GM19455 (cell line): ENCODE results near the gene GAB2.

ENCODE experiments used
- ATAC-seq: cut with Tn5 transposase; IDR thresholded peaks from one replicate; pipeline ENCODE4 v1.9.1; 2021; ENCODE audit not compliant: unreplicated experiment

GAB2 gene

GRCh38 chr11:78212586-78213371 is 204.8 kb downstream of the GAB2 start:
- no peak for ATAC-seq

DNA sequence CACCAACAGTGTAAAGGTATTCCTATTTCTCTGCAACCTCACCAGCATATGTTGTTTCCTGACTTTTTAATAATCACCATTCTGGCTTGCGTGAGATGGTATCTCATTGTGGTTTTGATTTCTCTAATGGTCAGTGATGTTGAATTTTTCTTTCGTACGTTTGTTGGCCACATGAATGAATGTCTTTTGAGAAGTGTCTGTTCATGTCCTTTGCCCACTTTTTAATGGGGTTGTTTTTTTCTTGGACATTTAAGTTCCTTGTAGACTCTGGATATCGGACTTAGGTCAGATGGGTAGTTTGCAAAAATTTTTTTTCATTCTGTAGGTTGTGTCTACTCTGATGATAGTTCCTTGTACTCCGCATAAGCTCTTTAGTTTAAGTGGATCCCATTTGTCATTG is 206.1 kb downstream of the GAB2 start:
- ATAC-seq, result no peak

- ATAC-seq, result no peak
Measured at GRCh38 chr11:78210000-78210608, 207.5 kb downstream of the GAB2 start.

GRCh38 chr11:78209478-78209877 is 208.1 kb downstream of the GAB2 start:
- ATAC-seq, result no peak

DNA sequence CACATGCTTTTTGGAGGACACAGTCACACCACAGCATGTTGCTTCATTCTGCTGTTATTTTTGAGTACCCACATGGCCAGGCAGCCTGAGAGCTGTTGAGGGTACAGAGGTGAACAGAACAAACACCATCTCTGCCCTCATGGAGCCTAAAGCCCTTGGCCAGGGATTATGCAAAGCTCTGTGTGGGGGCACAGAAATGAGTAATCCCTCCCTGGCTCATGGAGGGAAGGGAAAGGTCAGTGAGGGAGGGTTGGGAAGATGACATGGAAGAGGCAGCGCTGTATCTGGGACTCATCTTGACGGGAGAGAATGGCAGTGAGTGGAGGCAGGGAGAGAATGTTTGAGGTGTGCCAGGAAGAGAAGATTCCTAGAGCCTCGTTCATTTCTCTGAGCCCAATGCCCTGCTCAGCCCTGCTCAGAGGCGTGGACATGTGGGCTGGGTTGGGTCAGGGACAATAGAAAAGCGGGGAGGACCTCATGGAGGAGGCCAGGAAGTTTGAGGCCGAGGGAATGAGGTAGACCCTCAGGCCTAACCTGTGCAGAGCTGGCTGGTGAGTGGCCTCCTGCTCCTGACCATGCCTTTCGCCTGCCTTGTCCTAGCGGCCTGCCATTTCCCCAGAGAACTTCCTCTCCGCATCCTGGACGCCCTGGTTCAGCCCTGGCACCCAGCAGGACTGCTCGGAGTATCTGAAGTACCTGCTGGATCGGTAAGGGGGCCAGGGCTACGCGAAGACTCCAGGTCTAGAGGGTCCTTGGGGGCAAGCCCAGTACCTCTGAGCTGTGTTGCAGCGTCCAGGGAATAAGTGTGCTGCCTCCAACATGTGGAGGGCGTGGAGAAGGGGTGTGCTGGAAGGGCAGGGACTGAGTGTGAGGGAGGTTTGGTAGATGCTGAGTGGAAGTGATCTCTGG is 209.1 kb downstream of the GAB2 start:
- ATAC-seq, result no peak

GRCh38 chr11:78207532-78208256 is 209.9 kb downstream of the GAB2 start:
- ATAC-seq, result no peak

DNA sequence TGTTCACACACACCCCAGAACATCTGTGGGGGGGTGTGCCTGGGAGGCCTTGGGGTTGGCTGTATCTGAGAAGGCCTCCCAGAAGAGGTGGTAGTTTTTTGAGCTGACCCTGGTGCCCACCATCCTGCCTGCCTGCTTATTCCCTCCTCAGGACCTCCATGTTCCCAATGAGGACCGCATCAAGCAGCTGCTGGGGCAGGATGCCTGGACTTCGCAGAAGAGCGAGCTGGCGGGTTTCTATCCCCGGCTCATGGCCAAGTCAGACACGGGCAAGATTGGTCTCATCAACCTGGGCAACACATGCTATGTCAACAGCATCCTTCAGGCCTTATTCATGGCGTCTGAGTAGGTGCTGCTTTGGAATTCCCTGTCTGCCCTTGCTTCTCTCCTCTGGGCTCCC is 211.9 kb downstream of the GAB2 start:
- no peak for ATAC-seq

GRCh38 chr11:78205256-78205655 is 212.4 kb downstream of the GAB2 start:
- ATAC-seq, result no peak

DNA sequence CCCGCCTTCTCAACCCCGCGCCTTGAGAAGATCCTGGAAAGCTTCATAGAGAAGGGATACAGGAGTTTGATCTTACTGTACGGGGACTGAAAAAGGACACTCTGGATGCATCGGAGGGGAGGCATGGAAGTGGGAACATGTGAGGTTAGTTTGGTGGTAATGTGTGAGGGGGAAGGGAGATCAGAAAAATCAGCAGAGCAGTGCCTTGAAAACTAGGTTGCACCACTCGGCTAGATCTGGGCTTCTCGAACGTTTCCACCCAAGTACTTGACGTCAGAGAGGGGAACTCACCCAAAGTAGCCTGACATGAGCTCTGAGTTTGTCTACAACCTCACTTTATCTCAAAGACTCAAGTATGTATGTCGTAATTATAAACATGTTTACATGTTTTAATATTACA is 214.4 kb downstream of the GAB2 start:
- no peak for ATAC-seq

- no peak for ATAC-seq
Measured at GRCh38 chr11:78202733-78203167, 214.9 kb downstream of the GAB2 start.

DNA sequence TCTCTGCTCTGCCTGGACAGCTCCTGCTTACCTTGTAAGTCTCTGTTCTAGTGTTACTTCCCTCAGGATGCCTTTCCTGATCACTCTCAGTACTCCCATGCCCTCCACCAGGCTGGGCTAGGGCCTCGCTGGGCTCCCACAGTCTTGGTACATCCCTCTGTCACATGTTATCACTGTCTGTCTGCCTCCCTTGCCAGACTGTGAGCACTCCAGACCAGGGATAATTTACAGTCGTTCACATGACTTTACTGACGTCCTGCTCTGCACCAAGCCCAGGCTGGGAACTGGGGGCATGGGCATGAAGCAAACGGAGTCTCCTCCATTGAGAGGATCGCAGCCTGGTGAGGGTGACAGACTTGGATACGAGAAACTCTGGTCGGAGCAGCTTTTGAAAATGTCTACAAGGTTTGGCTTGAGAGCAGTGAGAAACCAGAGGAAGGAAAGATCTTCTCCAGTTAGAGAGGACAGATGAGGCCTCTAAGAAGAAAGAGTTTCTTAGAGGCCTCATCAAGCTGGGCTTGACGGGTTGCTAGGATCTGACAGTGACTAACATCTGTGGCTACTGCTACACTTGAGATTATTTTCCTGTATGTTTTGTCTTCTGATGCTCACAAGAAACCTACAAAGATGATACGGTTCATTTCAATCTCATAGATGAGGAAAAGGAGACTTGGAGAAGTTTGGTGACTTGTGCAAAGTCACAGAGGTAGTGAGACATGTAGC is 216.4 kb downstream of the GAB2 start:
- ATAC-seq, result no peak

DNA sequence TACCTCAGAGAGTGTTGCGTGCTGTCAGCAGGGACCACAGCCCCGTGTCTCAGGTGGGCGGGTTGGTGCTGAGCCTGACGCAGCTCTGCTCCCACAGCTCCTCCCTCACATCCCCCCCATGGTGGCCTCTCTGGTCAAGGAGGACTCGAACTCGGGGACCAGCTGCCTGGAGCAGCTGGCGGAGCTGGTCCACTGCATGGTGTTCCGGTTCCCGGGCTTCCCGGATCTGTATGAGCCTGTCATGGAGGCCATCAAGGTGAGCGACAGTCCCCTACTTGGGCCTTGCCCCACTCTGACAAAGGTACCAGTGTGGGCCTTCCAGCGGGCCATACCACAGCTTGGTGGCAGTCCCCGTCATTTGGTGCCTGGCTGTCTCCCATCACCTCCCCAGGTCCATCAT is 217.1 kb downstream of the GAB2 start:
- no peak for ATAC-seq

GRCh38 chr11:78200061-78200460 is 217.6 kb downstream of the GAB2 start:
- no peak for ATAC-seq

- ATAC-seq, result no peak
Measured at GRCh38 chr11:78199653-78200015, 218.0 kb downstream of the GAB2 start.

- no peak for ATAC-seq
Measured at GRCh38 chr11:78199015-78199652, 218.5 kb downstream of the GAB2 start.

GRCh38 chr11:78197816-78198215 is 219.8 kb downstream of the GAB2 start:
- no peak for ATAC-seq

- ATAC-seq, result no peak
Measured at GRCh38 chr11:78196661-78197091, 220.9 kb downstream of the GAB2 start.

DNA sequence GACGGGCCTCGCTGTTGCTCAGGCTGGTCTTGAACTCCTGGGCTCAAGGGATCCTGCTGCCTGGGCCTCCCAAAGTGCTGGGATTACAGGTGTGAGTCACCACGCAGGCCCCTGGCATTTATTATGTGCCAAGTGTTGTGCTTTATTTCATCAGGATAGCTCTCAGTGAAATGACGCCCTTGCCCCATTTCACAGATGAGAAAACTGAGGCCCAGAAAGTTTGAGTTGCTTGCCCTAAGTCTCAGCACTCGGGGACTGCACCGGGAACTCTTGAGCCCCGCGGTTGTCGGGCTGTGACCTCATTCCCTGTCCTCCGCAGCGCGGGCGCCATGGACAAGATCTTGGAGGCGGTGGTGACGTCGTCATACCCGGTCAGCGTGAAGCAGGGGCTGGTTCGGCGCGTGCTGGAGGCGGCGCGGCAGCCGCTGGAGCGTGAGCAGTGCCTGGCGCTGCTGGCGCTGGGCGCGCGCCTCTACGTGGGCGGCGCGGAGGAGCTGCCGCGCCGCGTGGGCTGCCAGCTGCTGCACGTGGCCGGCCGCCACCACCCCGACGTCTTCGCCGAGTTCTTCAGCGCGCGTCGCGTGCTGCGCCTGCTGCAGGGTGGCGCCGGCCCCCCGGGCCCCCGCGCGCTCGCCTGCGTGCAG is 221.6 kb downstream of the GAB2 start:
- no peak for ATAC-seq

GRCh38 chr11:78194490-78194889 is 223.1 kb downstream of the GAB2 start:
- no peak for ATAC-seq
